ENCODE measurements around the gene GORASP2. TPM values are rescaled to one million over a fixed set of nuclear protein-coding genes. Genes with fewer than 3 reads are reported as not detected.

GORASP2 gene
- total RNA-seq, 1 experiment from 2014 or later: 51.6 TPM

- Histone ChIP-seq H3K4me3 (no peak overlapping the region), H3K9me3 (no peaks in the 10 kb centered on the region; the same call in 1 of the 2 replicates), H3K27me3 (no peaks in the 10 kb centered on the region), H3K36me3 (peaks cover 28% of the 10 kb centered on the region)
- no peak for DNase-seq
Measured at GRCh38 chr2:171008550-171009205, 79.6 kb downstream of the GORASP2 start.

GRCh38 chr2:171009386-171009785, 80.3 kb downstream of the GORASP2 start:
- no peak for DNase-seq

DNA sequence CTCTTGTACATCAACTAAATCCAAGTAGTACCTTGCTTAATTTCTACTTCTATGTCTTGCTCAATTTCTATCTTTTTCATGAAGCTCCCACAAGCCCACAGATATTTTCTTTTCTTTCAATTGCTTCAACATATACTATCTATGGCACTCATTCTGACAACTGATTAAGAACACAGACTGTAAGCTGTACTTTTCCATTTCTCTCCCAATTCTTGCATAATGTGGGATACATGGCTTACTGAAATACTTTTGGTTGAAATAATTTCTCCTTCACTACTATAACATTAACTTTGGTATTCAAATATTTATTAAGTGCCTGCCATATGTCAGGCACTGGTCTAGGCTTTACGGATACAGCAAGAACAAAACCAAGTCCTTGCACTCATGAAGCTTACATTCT, 84.8 kb downstream of the GORASP2 start:
- H3K9me3 ChIP-seq: no peaks in the 10 kb centered on the region
- no peak overlapping the region for H3K4me3 ChIP-seq
- H3K36me3 ChIP-seq: peaks cover 10% of the 10 kb centered on the region; the same call in 1 of the 2 replicates
- no peak for DNase-seq
- H3K27me3 ChIP-seq: no peaks in the 10 kb centered on the region

More at GRCh38 chr2:171009386-171009785, 80.3 kb downstream of the GORASP2 start:
- H3K4me3 ChIP-seq: no peak overlapping the region
- H3K9me3 ChIP-seq: no peaks in the 10 kb centered on the region; the same call in 1 of the 2 replicates
- H3K27me3 ChIP-seq: no peaks in the 10 kb centered on the region
- peaks cover 27% of the 10 kb centered on the region for H3K36me3 ChIP-seq

- no peak for DNase-seq
- Histone ChIP-seq H3K27me3 (no peaks in the 10 kb centered on the region), H3K9me3 (no peaks in the 10 kb centered on the region), H3K36me3 (peaks cover 12% of the 10 kb centered on the region; the same call in 1 of the 2 replicates), H3K4me3 (no peak overlapping the region)
Measured at GRCh38 chr2:171016125-171016524, 87.1 kb downstream of the GORASP2 start.

Other genes starting within 250 kb of the GORASP2 start
- gene SP5, start 213.9 kb upstream of the GORASP2 start, total RNA-seq (2014; rRNA removed; shearing (Covaris generic); ENCODE audit: low replicate concordance): 0.20 and 0.39 TPM in 2 replicates
- 1.5 TPM in 1 of 2 replicates, not detected in the other for gene ERICH2, start 158.9 kb upstream of the GORASP2 start, total RNA-seq (2014; rRNA removed; shearing (Covaris generic); ENCODE audit: low replicate concordance)
- gene GAD1, start 112.4 kb upstream of the GORASP2 start, total RNA-seq (2014; rRNA removed; shearing (Covaris generic); ENCODE audit: low replicate concordance): 3.2 TPM in 1 of 2 replicates, not detected in the other
- gene TLK1, start 231.6 kb downstream of the GORASP2 start, total RNA-seq (2014; rRNA removed; shearing (Covaris generic); ENCODE audit: low replicate concordance): 7.1 and 9.4 TPM in 2 replicates

Measured in MG63 (cell line).